PC-9 (cell line): ENCODE measurements around the gene SERPINE1.

Experiments
- EZH2 ChIP-seq: fragments of 200-600 bp; sonication (generic); IDR thresholded peaks from 2 replicates; pipeline ENCODE4 v1.8.0; 2017; ENCODE audit warnings: antibody characterized with exemption, low read depth
- TF ChIP-seq, protein P1 (sequence below): fragments of 200-600 bp; sonication (generic); conservative IDR thresholded peaks from 2 replicates; pipeline ENCODE4 v1.6.1; 2017; ENCODE audit warnings: mixed run types, antibody characterized with exemption, mild to moderate bottlenecking, moderate library complexity

DNA sequence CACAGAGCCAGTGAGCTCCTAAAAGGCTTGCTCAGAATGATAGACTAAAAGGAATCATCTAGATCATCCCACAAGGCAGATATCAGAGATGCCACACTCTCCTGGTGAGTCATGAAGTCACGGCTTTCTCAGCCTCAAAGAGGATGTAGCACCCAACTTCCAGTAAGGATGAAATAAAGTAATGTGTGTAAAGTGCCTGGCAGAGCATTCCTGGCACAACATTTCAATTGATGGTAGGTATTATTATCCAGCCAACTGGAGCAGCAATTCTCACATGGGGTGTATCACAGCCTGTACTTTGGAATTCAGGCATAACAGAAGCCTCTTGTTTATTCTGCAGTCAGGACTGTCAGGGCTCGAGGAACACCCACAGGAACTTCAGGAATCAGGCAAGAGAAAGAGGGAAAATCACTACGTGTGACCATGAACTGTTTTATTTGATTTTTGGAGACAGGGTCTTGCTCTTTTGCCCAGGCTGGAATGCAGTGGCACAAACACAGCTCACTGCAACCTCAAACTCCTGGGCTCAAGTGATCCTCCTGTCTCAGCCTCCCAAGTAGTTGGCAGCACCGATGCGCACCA is 58.4 kb downstream of the SERPINE1 start:
- TF ChIP-seq, protein P1, sequence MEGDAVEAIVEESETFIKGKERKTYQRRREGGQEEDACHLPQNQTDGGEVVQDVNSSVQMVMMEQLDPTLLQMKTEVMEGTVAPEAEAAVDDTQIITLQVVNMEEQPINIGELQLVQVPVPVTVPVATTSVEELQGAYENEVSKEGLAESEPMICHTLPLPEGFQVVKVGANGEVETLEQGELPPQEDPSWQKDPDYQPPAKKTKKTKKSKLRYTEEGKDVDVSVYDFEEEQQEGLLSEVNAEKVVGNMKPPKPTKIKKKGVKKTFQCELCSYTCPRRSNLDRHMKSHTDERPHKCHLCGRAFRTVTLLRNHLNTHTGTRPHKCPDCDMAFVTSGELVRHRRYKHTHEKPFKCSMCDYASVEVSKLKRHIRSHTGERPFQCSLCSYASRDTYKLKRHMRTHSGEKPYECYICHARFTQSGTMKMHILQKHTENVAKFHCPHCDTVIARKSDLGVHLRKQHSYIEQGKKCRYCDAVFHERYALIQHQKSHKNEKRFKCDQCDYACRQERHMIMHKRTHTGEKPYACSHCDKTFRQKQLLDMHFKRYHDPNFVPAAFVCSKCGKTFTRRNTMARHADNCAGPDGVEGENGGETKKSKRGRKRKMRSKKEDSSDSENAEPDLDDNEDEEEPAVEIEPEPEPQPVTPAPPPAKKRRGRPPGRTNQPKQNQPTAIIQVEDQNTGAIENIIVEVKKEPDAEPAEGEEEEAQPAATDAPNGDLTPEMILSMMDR = no peak
- no peak for TF ChIP-seq EZH2
